Measurements from ENCODE around the gene UPK3A.

Gene UPK3A

GRCh38 chr22:45306139-45306538, 21.4 kb downstream of the UPK3A start:
- in situ Hi-C loops (cut with HindIII; ENCODE audit: low sequenced_read_pairs): no loop called here

GRCh38 chr22:45308391-45308956, 23.7 kb downstream of the UPK3A start:
- in situ Hi-C loops (cut with HindIII; ENCODE audit: low sequenced_read_pairs): no loop called here

- in situ Hi-C loops (cut with HindIII; ENCODE audit: low sequenced_read_pairs): no loop called here
Observed at GRCh38 chr22:45308957-45309421, 24.2 kb downstream of the UPK3A start.

DNA sequence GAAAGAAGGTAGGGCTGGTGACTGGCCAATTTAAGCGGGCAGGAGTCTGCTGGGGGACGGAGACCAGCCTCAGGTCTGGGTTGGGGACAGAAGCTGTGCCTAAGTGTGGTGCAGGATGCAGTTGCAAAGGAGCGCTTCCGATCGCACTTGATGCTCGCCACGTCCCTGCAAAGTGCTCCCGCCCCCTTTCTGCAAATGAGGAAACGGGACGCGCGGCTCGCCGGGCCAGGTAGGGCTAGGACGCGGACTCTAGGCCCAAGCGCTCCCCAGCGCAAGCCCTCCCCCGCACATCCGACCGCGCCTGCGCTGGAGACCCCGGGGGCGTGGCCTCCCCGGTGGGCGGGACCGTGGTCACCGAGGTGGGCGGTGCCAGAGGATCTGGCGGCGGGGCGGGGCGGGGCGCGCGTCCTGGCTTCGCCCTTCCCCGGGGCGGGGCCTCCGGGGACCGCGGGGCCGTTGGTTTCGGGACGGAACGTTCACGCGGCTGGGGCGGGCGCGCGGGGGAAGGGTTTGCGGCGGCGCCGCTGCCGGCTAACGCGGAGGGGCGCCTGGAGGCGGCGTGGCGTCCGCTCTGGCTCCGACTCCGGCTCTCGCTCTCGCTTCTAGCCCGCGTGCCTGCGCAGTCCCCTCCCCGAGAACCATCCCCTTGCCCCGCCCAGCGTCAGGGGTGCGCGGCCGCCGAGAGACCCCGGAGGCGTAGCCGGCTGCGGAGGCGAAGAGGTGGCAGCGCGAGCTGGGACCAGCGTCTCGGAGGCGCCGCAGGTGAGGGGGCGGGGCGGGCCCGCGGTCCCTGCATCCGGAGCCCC, 24.9 kb downstream of the UPK3A start, which contains the start of gene FAM118A:
Gene FAM118A, plus strand, starts transcription at position 513 of the 806 bp plus-strand sequence. CDS start 12,446 bp downstream, outside the sequence.
- in situ Hi-C loops (cut with HindIII; ENCODE audit: low sequenced_read_pairs): no loop called here

DNA sequence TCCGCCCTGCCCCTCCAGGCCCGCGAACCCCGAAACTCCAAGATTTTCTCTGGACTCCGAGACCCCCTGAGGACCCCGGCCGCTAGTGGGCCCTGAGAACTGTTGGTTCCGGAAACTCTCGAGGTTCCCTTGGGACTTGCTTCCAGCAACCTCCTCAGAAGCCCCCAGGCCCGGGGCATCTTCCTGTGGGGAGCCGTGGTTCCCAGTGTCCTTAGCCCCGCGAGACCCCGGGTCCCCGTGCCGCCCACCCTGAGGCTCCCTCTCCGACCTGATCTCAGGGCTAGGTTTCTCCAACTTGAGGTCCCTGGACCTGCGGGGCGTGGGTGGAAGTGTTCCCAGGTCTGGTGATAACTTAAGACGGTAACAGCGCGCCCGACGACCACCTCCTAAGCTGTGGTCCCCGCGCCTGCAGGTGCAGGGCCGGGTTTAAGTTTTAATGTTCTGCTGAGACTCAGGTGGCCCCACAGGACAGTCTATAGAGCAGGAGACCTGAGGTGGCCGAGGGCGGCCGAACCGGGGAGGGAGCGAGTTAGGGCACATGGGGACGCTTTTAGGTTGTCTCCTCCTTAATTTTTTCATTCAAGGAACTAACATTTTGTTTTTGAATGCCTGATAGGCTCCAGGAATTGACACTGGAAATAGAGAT, 25.7 kb downstream of the UPK3A start:
- in situ Hi-C loops (cut with HindIII; ENCODE audit: low sequenced_read_pairs): no loop called here

GRCh38 chr22:45310977-45311531, 26.3 kb downstream of the UPK3A start:
- in situ Hi-C loops (cut with HindIII; ENCODE audit: low sequenced_read_pairs): no loop called here

DNA sequence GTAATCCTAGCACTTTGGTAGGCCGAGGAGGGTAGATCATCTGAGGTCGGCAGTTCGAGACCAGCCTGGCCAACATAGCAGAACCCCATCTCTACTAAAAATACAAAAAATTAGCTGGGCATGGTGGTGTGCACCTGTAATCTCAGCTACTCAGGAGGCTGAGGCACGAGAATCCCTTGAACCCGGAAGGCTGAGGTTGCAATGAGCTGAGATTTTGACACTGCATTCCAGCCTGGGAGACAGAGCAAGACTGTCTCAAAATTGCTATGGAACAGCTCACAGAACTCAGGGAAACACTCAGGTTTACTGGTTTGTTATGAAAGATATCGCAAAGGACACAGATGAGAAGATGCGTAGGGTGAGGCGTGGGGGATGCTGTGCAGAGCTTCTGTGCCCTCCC, 27.7 kb downstream of the UPK3A start:
- in situ Hi-C loops (cut with HindIII; ENCODE audit: low sequenced_read_pairs): no loop called here

DNA sequence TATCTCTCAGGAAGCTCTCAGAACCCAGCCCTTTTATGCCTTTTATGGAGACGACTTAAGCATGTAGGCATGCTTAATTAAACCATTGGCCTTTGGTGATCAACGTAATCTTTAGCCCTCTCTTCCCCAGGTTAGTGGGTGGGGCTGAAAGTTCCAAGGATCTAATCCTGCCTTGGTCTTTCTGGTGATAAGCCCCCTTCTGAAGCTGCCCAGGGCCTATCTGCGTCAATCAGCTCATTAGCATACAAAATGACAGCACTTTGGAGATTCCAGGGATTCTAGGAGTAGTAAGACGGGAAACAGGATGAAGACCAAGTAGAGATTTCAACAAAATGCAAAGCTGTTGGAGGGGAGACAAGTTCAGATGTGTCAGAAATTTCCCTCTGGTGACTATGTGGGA, 28.1 kb downstream of the UPK3A start:
- in situ Hi-C loops (cut with HindIII; ENCODE audit: low sequenced_read_pairs): no loop called here

DNA sequence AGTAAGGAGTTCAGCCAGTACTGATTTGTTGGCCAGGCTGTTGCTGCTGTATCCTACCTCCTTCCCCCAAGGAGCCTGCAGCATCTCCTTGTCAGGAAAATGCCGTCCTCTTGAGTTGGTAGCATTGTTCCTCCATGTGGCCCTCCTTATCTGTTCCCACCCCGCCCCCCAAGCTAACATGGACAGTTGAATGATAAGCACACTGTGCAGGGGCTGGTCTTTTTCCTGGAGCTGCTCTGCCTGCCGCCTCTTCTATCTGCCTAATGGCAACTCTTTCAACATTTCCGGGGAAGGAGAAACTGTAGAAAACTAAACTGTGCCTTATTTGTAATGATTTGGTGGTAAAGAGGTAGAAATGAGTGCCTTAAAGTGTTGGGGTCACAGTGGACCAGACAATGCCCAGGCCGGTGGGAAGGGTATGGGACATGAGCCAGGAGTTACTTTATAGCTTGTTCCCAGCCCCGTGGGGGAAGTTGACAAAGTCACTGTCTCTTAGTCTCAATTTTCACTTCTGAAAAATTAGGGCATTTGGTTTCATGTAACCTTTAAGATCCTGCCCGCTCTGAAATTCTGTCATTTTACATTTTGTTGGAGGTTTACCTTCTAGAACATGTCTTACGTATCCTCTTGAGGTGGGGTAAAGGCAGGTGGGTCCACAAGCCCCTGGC, 29.4 kb downstream of the UPK3A start:
- in situ Hi-C loops (cut with HindIII; ENCODE audit: low sequenced_read_pairs): no loop called here

- in situ Hi-C loops (cut with HindIII; ENCODE audit: low sequenced_read_pairs): no loop called here
Observed at GRCh38 chr22:45314786-45315185, 30.0 kb downstream of the UPK3A start.

DNA sequence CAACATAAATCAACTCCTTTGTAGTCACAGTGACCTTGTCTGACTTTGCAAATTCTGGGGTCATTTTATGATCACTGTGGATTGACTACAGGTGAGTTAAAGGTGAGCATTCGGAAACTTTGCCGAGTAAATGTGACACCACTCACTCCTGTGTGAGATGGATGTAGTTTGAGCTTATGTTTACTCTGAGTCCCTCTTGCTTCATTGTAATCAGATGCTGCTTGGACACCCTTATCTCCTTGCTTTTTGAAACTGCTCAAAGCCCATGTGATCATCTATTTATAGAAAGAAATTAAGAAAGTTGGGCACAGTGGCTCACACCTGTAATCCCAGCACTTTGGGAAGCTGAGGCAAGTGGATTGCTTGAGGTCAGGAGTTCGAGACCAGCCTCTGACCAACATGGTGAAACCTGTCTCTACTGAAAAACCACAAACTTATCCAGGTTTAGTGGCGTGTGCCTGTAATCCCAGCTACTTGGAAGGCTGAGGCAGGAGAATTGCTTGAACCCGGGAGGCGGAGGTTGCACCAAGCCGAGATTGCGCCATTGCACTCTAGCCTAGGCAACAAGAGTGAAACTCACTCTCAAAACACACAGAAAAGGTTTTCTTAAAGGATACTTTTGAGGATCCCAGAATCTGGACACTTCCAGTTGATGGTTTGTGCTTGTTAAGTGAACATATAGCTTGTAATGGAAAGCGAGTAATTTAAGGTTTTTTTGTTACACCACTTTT, 32.2 kb downstream of the UPK3A start:
- in situ Hi-C loops (cut with HindIII; ENCODE audit: low sequenced_read_pairs): no loop called here

DNA sequence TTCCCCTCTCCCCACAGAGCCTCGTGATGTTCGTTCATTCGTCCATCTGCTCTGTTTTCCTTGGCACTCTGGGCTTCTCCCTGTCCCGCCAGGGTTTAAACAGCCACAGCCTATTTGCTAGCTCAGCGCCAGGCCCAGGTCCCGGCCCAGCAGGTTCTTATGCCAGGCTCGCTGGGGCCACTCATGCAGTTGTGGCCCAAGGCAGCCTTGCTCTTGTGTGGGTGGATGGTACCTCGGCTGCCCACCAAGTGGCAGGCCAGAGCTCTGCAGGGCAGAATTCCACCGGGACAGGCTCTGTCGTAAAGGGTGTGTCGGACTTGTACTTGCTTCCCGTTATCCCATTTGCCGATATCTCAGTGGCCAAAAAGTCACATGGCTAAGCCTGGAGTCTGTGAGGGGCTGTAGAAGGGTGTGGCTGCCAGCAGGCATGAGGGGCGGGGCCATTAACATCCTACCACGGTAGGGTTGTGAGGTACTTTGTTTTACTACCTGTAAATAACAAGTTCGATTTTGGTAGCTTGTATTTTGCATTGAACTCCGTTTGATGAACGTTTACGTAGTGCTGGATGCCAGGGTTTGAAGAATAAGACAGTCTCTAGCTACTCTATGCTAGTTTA, 32.9 kb downstream of the UPK3A start:
- in situ Hi-C loops (cut with HindIII; ENCODE audit: low sequenced_read_pairs): no loop called here

DNA sequence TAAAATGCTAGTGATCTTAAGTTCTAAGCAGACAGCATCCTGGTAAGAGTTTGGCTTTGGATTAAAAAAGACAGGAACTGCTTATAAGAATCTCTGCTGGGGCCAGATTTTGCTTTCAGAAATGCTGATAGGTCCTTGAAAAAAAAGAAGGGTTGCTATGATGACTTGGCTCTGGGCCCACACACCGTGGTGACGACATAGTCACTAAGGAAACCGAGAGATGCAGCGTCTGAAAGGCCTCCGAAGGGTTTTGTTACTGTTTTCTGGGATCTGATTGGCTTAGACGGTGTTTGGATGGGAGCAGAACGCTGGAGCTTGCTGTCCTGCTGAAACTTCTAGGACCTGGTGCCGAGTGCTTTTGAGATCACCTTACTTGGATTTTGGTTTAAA, 33.4 kb downstream of the UPK3A start:
- in situ Hi-C loops (cut with HindIII; ENCODE audit: low sequenced_read_pairs): no loop called here

GRCh38 chr22:45318558-45319323, 34.0 kb downstream of the UPK3A start:
- in situ Hi-C loops (cut with HindIII; ENCODE audit: low sequenced_read_pairs): no loop called here

DNA sequence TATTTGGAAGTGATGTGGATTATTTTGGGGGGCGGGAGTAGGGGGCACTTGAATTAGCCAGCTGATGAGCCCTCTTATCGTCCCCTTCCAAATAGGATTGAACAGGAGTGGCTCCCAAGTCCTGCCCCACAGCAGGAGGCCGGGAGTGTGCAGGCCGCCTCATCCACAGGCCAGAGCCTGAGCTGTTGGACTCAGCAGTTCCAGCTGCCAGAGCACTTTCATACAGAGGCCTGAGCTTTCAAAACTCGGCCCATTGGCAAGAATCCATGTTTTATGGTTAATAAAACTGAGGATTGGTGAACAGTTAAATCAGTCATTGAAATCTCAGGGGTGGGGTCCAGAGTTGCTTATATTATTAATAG, 34.6 kb downstream of the UPK3A start:
- in situ Hi-C loops (cut with HindIII; ENCODE audit: low sequenced_read_pairs): no loop called here

GRCh38 chr22:45320357-45320976, 35.7 kb downstream of the UPK3A start:
- in situ Hi-C loops (cut with HindIII; ENCODE audit: low sequenced_read_pairs): no loop called here

- in situ Hi-C loops (cut with HindIII; ENCODE audit: low sequenced_read_pairs): no loop called here
Observed at GRCh38 chr22:45321827-45322226, 37.1 kb downstream of the UPK3A start.

- in situ Hi-C loops (cut with HindIII; ENCODE audit: low sequenced_read_pairs): no loop called here
Observed at GRCh38 chr22:45322873-45323525, 38.2 kb downstream of the UPK3A start.
